HG03457 (cell line): ENCODE data around the gene PFKFB4.
A peak's percentile ranks its signal among the peaks of the same experiment; 100 is the strongest.

Experiments
- ATAC-seq: cut with Tn5 transposase; IDR thresholded peaks from one replicate; pipeline ENCODE4 v1.9.1; 2021; ENCODE audit warnings: moderate number of reproducible peaks; ENCODE audit not compliant: unreplicated experiment

The PFKFB4 gene

DNA sequence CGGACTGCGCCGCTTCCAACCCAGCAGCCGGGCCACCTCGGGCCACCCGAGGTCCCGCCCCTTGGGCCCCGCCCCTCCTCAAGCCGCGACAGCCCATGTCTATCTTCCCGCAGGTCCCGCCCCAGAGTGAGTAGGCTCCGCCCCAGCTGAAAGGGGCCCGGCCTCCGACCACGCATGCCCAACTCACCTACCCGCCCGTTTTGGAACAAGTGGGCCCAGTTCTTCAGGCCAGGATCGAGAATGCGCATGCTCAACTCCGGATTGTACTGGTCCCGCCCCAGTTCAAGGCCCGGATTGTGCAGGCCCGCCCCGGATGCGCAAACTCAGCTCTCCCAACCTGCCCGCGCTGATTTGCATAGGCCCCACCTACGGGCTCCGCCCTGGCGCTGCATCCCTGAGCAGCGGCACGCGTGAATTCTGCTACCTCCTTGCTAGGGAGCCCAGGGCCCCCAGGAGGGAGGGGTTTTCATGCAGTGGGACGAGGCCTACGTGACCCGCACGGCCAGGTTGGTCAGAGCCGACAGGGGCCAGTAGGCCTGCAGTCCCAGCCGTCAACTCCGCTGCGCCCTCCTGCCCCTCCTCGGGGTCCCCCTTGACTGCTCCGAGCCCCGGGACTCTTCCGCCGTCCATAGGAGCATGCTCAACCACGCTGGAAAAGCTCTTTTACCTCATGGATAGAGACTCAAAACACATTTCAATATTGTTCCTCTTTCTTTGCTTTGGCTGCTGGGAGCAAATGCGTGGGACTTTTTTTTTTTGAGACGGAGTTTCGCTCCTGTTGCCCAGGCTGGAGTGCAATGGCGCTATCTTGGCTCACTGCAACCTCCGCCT is at the start of gene PFKFB4:
TSS of gene PFKFB4 (minus strand) at position 8 of the 831 bp plus-strand sequence. CDS start 26 bp downstream, outside the sequence.
- ATAC-seq: peak; percentile 78

GRCh38 chr3:48601622-48601994 is 45.0 kb upstream of the PFKFB4 start:
- no peak for ATAC-seq

DNA sequence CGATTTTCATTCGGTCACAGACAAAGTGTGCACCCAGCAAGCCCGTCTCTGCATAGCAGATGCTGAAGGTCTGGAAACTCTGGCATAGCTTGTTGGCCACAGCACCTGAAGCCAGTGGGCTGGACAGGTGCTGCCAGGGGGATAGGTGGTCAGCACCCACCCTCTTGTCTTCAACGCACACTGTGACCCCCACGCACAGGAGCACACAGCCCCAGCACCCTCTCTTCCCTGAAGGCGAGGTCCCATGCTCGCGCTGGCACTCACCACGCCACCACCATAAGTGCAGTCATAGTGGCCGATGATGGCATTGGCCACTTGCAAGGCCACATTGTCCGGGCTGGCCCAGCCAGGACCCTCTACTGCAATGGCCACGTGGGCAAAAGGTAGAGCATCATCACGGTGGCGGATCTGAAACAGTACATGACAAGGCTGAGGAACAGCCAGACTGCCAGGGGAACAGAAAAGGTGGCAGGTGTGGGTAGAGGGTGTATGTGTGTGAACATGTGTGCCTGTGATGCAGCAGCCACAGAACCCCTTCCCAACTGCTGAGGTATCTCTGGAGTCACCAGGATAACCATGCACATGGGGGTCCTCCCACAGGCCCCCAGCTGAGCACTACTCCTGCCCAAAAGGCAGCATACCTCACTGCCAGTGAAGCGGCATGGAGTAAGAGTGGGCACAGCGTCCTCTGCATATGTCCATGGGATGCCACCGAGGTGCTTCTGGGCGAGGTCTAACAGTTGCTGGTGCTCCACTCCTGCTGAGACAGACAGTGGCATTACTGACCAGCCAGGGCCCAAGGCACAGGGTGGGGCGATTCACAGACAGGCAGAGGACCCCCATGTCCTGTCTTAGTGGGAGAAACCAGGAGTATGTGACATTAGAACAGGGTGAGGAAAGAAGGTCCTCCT is 44.4 kb upstream of the PFKFB4 start:
- no peak for ATAC-seq

GRCh38 chr3:48599509-48600285 is 43.1 kb upstream of the PFKFB4 start:
- no peak for ATAC-seq

- ATAC-seq: no peak
These were observed 42.5 kb upstream of the PFKFB4 start for GRCh38 chr3:48599077-48599501.

- ATAC-seq: no peak
These were observed 41.9 kb upstream of the PFKFB4 start for GRCh38 chr3:48598323-48599076.

- no peak for ATAC-seq
These were observed 40.8 kb upstream of the PFKFB4 start for GRCh38 chr3:48597408-48597800.

DNA sequence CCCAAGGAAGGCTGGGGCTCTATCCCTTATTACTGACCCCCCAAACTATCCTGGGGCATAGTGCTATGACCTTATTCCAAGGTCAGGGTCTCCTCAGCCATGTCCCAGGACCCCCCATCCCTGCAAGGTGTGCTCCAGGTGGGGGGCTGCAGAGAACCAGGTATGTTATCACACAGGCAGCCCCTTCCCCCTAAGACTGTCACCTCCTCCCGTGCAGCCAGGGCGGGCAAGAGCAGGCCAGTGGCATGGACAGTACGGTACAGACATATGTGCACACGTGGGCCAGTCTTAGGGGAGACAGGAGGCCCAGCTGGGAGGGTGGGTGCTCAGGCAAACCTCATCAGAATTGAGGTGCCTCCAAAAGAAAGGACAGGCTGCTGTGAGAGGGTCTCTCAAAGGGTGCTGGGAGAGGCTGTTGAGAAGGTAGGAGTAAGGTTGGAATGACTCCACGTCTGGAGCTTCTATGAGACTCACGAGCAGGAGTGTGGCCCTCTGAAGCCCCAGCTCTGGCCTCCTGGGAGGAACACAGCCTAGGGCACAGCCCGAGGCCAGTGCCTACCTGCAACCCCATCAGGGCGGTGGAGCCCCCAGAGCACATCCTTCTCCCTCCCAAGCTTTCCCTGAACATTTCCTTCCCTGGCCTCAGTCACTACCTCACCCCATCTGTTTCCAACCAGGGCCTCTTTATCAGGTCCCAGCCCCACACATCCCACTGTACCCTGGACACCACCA is 40.2 kb upstream of the PFKFB4 start:
- no peak for ATAC-seq

GRCh38 chr3:48596157-48596556 is 39.6 kb upstream of the PFKFB4 start:
- ATAC-seq: no peak

- ATAC-seq: no peak
These were observed 39.0 kb upstream of the PFKFB4 start for GRCh38 chr3:48595526-48596121.

- no peak for ATAC-seq
These were observed 38.5 kb upstream of the PFKFB4 start, which contains the start of gene COL7A1 for GRCh38 chr3:48595075-48595525. Gene COL7A1 (minus strand): TSS chr3:48595329. CDS start chr3:48595159, 170 bp downstream.

- ATAC-seq: no peak
These were observed 37.9 kb upstream of the PFKFB4 start for GRCh38 chr3:48594417-48595049.

DNA sequence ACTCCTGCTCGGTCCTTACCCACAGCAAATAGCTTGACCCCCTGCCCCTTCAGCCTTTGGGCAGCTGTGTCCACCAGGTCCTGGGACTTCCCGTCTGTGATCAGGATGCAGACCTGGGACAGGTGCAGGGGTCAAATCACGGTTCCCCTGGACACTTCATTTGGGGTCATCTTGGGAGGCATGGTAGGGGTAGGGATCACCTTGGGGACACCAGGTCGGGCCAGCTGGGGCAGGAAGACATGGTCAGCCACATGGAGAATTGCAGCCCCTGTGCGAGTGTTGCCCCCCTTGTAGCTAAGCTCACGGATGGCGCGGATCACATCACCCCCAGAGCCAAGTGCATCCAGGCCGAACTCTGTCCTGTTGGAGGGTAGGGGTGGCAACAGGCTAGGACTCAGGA is 36.7 kb upstream of the PFKFB4 start:
- no peak for ATAC-seq

DNA sequence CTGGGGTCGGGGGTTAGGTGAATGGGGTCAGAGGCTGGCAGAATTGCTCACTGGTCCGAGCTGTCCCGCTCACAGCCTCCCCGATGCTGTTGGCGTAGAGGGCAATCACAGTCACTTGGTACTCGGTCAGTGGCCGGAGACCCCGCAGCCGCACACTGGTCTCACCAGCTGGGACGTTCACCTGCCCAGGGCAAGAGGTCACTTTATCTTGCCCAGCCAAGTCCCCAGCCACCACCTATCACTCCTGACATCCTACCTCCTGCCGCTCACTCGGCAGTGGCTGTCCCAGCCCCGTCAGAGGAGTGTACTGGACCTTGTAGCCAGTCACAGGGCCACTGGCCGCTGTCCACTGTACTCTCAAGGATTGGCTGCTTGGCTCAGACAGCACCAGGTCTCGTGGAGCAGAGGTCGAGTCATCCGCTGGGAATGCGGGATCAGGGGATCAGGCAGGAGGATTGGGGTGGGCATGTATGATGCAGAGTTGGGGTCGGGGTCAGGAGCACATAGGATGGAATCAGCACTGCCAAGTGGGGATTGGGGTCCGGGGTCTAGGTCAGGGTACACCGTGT is 36.0 kb upstream of the PFKFB4 start:
- no peak for ATAC-seq

- ATAC-seq: no peak
These were observed 35.4 kb upstream of the PFKFB4 start for GRCh38 chr3:48591886-48592518.

GRCh38 chr3:48591436-48591835 is 34.8 kb upstream of the PFKFB4 start:
- no peak for ATAC-seq

GRCh38 chr3:48588230-48588629 is 31.6 kb upstream of the PFKFB4 start:
- no peak for ATAC-seq

DNA sequence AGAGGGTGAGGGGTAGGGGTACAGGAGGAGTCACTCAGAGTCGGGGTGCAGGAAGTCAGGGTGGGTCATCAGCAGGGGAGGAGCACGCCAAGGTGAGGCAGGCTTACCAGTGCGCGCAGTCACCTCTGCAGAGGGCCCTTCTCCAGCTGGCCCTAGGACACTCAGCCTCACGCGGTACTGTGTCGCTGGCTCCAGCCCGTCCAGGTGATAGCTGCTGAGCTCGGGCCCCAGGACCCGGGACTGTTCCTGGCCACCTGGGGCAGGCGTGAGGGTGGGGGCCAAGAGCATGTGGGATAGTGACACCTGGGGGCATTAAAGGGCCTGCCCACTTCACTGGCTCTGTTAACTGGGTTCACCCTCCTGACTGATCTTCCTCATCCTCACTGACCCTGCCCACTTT is 31.1 kb upstream of the PFKFB4 start:
- no peak for ATAC-seq
